ENCODE measurements around the gene RPS6KA2. TPM values are rescaled to one million over a fixed set of nuclear protein-coding genes. Genes with fewer than 3 reads are reported as not detected.

Gene RPS6KA2
- total and polyA plus RNA-seq, 3 donors from 2014 or later = 18.4 to 21.7 (median 19.8) TPM

DNA sequence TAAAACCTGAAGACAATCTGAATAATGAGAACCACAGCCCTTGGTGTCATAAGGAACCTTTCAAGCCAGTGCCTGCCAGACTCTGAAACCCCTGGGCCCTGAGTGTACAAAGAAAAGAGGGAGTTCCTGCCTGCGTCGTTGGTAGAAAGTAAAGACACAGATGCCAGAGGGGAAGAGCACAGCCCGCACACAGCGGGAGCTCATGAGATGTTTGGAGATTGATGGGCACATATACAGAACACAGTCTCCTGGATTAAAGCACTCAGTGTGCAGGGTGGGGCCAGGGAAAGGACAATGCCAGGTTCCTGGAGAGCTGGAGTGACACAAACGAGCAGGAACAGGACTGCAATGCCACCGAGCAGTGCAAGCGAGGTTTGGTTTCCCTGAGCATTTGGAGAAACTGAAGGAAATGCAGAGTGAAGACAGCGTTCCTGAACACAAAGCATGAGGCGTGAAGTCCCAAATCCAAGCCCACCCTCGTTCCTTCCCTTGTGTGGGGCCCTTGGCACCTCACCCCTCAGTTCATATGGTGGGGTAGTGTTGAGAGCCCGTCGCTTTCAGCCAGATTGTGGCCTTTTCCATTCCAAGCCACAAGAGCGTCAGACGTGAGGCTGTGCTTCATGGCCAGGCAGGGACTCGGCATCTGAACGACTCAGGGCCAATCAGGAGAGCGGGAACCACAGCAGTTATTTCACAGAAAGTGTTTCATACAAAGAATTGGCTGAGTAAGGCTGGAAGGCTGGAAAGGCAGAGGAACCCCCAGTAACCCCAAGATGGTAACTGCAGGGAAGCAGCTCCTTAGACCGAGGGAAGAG is 41.0 kb upstream of the RPS6KA2 start:
- intact Hi-C loops (cut with DNase I; ENCODE audit: low total_unique reads) = no loop called here
- no peak overlapping the region for H3K4me3 ChIP-seq
- 86 to 87% methylated on average over 18 of the region's 18 CpGs for WGBS, 2 donors

DNA sequence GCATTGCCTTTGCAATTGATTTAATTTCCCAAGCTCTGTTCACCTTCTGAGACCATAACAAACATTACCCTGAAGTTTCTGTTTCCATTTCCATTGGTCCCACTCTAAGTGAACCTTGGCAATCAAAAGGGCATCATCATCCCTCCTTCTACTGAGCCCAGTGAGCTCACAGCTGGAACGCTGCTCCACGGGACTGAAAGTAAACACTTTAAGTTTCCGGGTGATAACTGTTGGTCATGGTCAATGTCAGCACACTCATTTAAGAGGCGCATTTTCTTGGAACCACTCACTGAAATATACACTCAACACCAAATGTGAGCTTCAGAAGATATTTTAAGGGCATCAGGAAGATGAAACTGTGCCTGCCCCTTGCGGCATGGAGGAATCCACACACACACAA is 37.1 kb upstream of the RPS6KA2 start:
- intact Hi-C loops (cut with DNase I; ENCODE audit: low total_unique reads) = no loop called here
- Histone ChIP-seq H3K9me3 (no peaks in the 10 kb centered on the region), H3K27ac (no peak overlapping the region), H3K36me3 (ENCODE audit: low read depth, missing control alignments) (no peaks in the 10 kb centered on the region), H3K27me3 (no peaks in the 10 kb centered on the region), H3K4me1 (no peaks in the 10 kb centered on the region), H3K4me3 (no peak overlapping the region)
- WGBS, 2 donors = 49 to 79% methylated on average over 5 of the region's 5 CpGs
- no peak for TF ChIP-seq POLR2A (IDR thresholded peaks at IDR 0.05)
- TF ChIP-seq, protein P1, sequence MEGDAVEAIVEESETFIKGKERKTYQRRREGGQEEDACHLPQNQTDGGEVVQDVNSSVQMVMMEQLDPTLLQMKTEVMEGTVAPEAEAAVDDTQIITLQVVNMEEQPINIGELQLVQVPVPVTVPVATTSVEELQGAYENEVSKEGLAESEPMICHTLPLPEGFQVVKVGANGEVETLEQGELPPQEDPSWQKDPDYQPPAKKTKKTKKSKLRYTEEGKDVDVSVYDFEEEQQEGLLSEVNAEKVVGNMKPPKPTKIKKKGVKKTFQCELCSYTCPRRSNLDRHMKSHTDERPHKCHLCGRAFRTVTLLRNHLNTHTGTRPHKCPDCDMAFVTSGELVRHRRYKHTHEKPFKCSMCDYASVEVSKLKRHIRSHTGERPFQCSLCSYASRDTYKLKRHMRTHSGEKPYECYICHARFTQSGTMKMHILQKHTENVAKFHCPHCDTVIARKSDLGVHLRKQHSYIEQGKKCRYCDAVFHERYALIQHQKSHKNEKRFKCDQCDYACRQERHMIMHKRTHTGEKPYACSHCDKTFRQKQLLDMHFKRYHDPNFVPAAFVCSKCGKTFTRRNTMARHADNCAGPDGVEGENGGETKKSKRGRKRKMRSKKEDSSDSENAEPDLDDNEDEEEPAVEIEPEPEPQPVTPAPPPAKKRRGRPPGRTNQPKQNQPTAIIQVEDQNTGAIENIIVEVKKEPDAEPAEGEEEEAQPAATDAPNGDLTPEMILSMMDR (IDR thresholded peaks at IDR 0.05) = no peak
- DNase-seq = peak; percentile 4

More for the DNA sequence above, 41.0 kb upstream of the RPS6KA2 start:
- Histone ChIP-seq H3K4me1 (no peaks in the 10 kb centered on the region), H3K9me3 (no peaks in the 10 kb centered on the region), H3K27me3 (no peaks in the 10 kb centered on the region), H3K27ac (no peak overlapping the region), H3K36me3 (ENCODE audit: low read depth, missing control alignments) (no peaks in the 10 kb centered on the region)
- DNase-seq = no peak
- TF ChIP-seq, protein P1 (IDR thresholded peaks at IDR 0.05) = no peak
- no peak for TF ChIP-seq POLR2A (IDR thresholded peaks at IDR 0.05)

DNA sequence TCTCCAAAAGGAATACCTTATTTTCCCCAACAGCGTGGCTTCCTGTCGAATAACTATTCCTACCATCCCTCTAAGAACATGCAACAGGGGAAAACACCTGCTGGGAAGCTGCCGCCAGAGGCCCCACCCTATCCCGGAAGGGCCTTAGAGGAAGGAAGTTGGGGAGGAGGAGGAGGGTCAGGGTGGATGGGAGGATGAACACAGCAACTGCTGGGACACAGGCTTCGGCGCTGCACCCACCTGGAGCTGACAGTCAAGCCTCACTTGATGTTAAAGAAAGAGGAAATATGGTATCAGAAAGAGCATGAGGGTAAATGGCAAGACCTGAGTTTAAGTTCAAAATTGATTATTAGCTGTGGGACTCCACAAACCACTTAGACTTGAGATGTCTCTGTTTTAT is 36.5 kb upstream of the RPS6KA2 start:
- intact Hi-C loops (cut with DNase I; ENCODE audit: low total_unique reads) = no loop called here
- Histone ChIP-seq H3K27ac (no peak overlapping the region), H3K36me3 (ENCODE audit: low read depth, missing control alignments) (no peaks in the 10 kb centered on the region), H3K9me3 (no peaks in the 10 kb centered on the region), H3K4me3 (no peak overlapping the region), H3K27me3 (no peaks in the 10 kb centered on the region), H3K4me1 (no peaks in the 10 kb centered on the region)
- DNase-seq = no peak
- TF ChIP-seq POLR2A (IDR thresholded peaks at IDR 0.05) = no peak
- TF ChIP-seq, protein P1 (IDR thresholded peaks at IDR 0.05) = no peak
- 78 to 85% methylated on average over 6 of the region's 6 CpGs for WGBS, 2 donors

GRCh38 chr6:166662690-166663089 is 35.6 kb upstream of the RPS6KA2 start:
- TF ChIP-seq, protein P1 (IDR thresholded peaks at IDR 0.05) = no peak
- no peak for TF ChIP-seq POLR2A (IDR thresholded peaks at IDR 0.05)
- DNase-seq = no peak
- H3K4me3 ChIP-seq = no peak overlapping the region
- H3K4me1 ChIP-seq = no peaks in the 10 kb centered on the region
- intact Hi-C loops (cut with DNase I; ENCODE audit: low total_unique reads) = no loop called here
- WGBS, 2 donors = 90 to 94% methylated on average over 11 of the region's 11 CpGs
- H3K9me3 ChIP-seq = no peaks in the 10 kb centered on the region
- no peaks in the 10 kb centered on the region for H3K36me3 ChIP-seq (ENCODE audit: low read depth, missing control alignments)
- H3K27ac ChIP-seq = no peak overlapping the region
- no peaks in the 10 kb centered on the region for H3K27me3 ChIP-seq

All from testis (tissue), 3 donors.